Measurements from ENCODE around the gene GFI1B.

The GFI1B gene

GRCh38 chr9:132946211-132946610 lies 32.3 kb upstream of the GFI1B start:
- Histone ChIP-seq H3K9me3 (ENCODE audit: control insufficient read depth, insufficient read depth, low read depth, low read length) (no peaks in the 10 kb centered on the region), H3K36me3 (ENCODE audit: control insufficient read depth in 2 of 2, insufficient read depth in 1 of 2, low read length in 2 of 2) (no peaks in the 10 kb centered on the region), H3K4me3 (ENCODE audit: low read depth, low read length) (no peak overlapping the region), H3K4me1 (ENCODE audit: control insufficient read depth, insufficient read depth, low read length) (peaks cover 10% of the 10 kb centered on the region), H3K27ac (ENCODE audit: extremely low read depth, low read depth, low read length) (no peak overlapping the region)
- ChIA-PET CTCF (interaction anchor here (0.6 to 2.1 kb wide), 6 partner anchors 10 to 45 kb away, joined by 3 to 10 read pairs (median 4); partner anchors contain the start of gene GFI1B), POLR2A (interaction anchor here (0.6 to 1.3 kb wide), 4 partner anchors 82 to 1573 kb away, joined by 3 to 10 read pairs (median 5); partner anchors contain the start of gene GTF3C5)
- TF ChIP-seq SP3 (tag by site-specific recombination; IDR thresholded peaks at IDR 0.05) (no peak), ZNF311 (tag by site-specific recombination; IDR thresholded peaks at IDR 0.05; ENCODE audit: borderline replicate concordance) (no peak), ZNF837 (tag by site-specific recombination; IDR thresholded peaks at IDR 0.05) (no peak), ZNF639 (tag by site-specific recombination; IDR thresholded peaks at IDR 0.05) (no peak), KLF16 (tag by site-specific recombination; IDR thresholded peaks at IDR 0.05) (no peak), ZNF174 (tag by site-specific recombination; IDR thresholded peaks at IDR 0.05) (no peak), YY2 (tag by site-specific recombination; IDR thresholded peaks at IDR 0.05) (no peak), MZF1 (tag by site-specific recombination; IDR thresholded peaks at IDR 0.05; ENCODE audit: borderline replicate concordance) (no peak), ZNF366 (tag by site-specific recombination; conservative IDR thresholded peaks at IDR 0.05) (no peak), ZBTB44 (tag by site-specific recombination; IDR thresholded peaks at IDR 0.05) (no peak)
- TF ChIP-seq, protein P1, sequence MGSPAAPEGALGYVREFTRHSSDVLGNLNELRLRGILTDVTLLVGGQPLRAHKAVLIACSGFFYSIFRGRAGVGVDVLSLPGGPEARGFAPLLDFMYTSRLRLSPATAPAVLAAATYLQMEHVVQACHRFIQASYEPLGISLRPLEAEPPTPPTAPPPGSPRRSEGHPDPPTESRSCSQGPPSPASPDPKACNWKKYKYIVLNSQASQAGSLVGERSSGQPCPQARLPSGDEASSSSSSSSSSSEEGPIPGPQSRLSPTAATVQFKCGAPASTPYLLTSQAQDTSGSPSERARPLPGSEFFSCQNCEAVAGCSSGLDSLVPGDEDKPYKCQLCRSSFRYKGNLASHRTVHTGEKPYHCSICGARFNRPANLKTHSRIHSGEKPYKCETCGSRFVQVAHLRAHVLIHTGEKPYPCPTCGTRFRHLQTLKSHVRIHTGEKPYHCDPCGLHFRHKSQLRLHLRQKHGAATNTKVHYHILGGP (tag by site-specific recombination; IDR thresholded peaks at IDR 0.05): no peak
- TF ChIP-seq, protein P2, sequence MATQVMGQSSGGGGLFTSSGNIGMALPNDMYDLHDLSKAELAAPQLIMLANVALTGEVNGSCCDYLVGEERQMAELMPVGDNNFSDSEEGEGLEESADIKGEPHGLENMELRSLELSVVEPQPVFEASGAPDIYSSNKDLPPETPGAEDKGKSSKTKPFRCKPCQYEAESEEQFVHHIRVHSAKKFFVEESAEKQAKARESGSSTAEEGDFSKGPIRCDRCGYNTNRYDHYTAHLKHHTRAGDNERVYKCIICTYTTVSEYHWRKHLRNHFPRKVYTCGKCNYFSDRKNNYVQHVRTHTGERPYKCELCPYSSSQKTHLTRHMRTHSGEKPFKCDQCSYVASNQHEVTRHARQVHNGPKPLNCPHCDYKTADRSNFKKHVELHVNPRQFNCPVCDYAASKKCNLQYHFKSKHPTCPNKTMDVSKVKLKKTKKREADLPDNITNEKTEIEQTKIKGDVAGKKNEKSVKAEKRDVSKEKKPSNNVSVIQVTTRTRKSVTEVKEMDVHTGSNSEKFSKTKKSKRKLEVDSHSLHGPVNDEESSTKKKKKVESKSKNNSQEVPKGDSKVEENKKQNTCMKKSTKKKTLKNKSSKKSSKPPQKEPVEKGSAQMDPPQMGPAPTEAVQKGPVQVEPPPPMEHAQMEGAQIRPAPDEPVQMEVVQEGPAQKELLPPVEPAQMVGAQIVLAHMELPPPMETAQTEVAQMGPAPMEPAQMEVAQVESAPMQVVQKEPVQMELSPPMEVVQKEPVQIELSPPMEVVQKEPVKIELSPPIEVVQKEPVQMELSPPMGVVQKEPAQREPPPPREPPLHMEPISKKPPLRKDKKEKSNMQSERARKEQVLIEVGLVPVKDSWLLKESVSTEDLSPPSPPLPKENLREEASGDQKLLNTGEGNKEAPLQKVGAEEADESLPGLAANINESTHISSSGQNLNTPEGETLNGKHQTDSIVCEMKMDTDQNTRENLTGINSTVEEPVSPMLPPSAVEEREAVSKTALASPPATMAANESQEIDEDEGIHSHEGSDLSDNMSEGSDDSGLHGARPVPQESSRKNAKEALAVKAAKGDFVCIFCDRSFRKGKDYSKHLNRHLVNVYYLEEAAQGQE (tag by site-specific recombination; IDR thresholded peaks at IDR 0.05): no peak
- TF ChIP-seq, protein P3, sequence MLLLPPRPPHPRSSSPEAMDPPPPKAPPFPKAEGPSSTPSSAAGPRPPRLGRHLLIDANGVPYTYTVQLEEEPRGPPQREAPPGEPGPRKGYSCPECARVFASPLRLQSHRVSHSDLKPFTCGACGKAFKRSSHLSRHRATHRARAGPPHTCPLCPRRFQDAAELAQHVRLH (tag by site-specific recombination; IDR thresholded peaks at IDR 0.05): no peak
- TF ChIP-seq, protein P4, sequence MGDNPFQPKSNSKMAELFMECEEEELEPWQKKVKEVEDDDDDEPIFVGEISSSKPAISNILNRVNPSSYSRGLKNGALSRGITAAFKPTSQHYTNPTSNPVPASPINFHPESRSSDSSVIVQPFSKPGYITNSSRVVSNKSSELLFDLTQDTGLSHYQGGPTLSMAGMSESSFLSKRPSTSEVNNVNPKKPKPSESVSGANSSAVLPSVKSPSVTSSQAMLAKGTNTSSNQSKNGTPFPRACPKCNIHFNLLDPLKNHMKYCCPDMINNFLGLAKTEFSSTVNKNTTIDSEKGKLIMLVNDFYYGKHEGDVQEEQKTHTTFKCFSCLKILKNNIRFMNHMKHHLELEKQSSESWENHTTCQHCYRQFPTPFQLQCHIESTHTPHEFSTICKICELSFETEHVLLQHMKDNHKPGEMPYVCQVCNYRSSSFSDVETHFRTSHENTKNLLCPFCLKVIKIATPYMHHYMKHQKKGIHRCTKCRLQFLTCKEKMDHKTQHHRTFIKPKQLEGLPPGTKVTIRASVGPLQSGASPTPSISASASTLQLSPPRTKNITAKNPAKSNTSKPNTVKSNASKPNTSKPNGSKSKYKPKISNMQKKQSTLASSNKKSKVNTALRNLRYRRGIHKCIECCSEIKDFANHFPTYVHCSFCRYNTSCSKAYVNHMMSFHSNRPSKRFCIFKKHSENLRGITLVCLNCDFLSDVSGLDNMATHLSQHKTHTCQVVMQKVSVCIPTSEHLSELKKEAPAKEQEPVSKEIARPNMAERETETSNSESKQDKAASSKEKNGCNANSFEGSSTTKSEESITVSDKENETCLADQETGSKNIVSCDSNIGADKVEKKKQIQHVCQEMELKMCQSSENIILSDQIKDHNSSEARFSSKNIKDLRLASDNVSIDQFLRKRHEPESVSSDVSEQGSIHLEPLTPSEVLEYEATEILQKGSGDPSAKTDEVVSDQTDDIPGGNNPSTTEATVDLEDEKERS (tag by site-specific recombination; IDR thresholded peaks at IDR 0.05): no peak
